ENCODE data around the gene HELZ. TPM values are rescaled to one million over a fixed set of nuclear protein-coding genes. Genes with fewer than 3 reads are reported as not detected.

HELZ gene
- total RNA-seq, 1 donor from 2014 or later, result 63.5 TPM

- Mint-ChIP-seq H3K27me3 (ENCODE audit: unreplicated experiment) (no peaks in the 10 kb centered on the region), H3K4me3 (ENCODE audit: unreplicated experiment) (no peak overlapping the region), H3K9me3 (ENCODE audit: unreplicated experiment) (no peaks in the 10 kb centered on the region), H3K36me3 (ENCODE audit: unreplicated experiment) (peaks cover 6% of the 10 kb centered on the region), H3K27ac (ENCODE audit: unreplicated experiment) (no peak overlapping the region), H3K4me1 (ENCODE audit: unreplicated experiment) (peaks cover 7% of the 10 kb centered on the region)
- no peak for TF ChIP-seq CTCF (IDR thresholded peaks at IDR 0.05)
- no peak for DNase-seq (ENCODE audit: extremely low spot score, unreplicated experiment)
Observed at GRCh38 chr17:67067571-67068482, 177.2 kb downstream of the HELZ start.

GRCh38 chr17:67066717-67067116 is 178.3 kb downstream of the HELZ start:
- TF ChIP-seq CTCF (IDR thresholded peaks at IDR 0.05), result no peak
- no peaks in the 10 kb centered on the region for H3K27me3 Mint-ChIP-seq (ENCODE audit: unreplicated experiment)
- H3K9me3 Mint-ChIP-seq (ENCODE audit: unreplicated experiment), result no peaks in the 10 kb centered on the region
- H3K27ac Mint-ChIP-seq (ENCODE audit: unreplicated experiment), result no peak overlapping the region
- DNase-seq (ENCODE audit: extremely low spot score, unreplicated experiment), result no peak
- H3K36me3 Mint-ChIP-seq (ENCODE audit: unreplicated experiment), result peaks cover 5% of the 10 kb centered on the region
- H3K4me1 Mint-ChIP-seq (ENCODE audit: unreplicated experiment), result peaks cover 7% of the 10 kb centered on the region
- no peak overlapping the region for H3K4me3 Mint-ChIP-seq (ENCODE audit: unreplicated experiment)

GRCh38 chr17:67063141-67063540 is 181.9 kb downstream of the HELZ start:
- TF ChIP-seq CTCF (IDR thresholded peaks at IDR 0.05), result no peak
- peaks cover under 1% of the 10 kb centered on the region for H3K9me3 Mint-ChIP-seq (ENCODE audit: unreplicated experiment)
- H3K4me1 Mint-ChIP-seq (ENCODE audit: unreplicated experiment), result peaks cover 7% of the 10 kb centered on the region
- no peaks in the 10 kb centered on the region for H3K27me3 Mint-ChIP-seq (ENCODE audit: unreplicated experiment)
- DNase-seq (ENCODE audit: extremely low spot score, unreplicated experiment), result no peak
- no peak overlapping the region for H3K4me3 Mint-ChIP-seq (ENCODE audit: unreplicated experiment)
- H3K27ac Mint-ChIP-seq (ENCODE audit: unreplicated experiment), result peak overlapping the region; percentile 41
- no peaks in the 10 kb centered on the region for H3K36me3 Mint-ChIP-seq (ENCODE audit: unreplicated experiment)

- Mint-ChIP-seq H3K4me3 (ENCODE audit: unreplicated experiment) (no peak overlapping the region), H3K9me3 (ENCODE audit: unreplicated experiment) (peaks cover 3% of the 10 kb centered on the region), H3K36me3 (ENCODE audit: unreplicated experiment) (no peaks in the 10 kb centered on the region), H3K4me1 (ENCODE audit: unreplicated experiment) (peaks cover 7% of the 10 kb centered on the region), H3K27me3 (ENCODE audit: unreplicated experiment) (no peaks in the 10 kb centered on the region), H3K27ac (ENCODE audit: unreplicated experiment) (no peak overlapping the region)
- TF ChIP-seq CTCF (IDR thresholded peaks at IDR 0.05), result no peak
- no peak for DNase-seq (ENCODE audit: extremely low spot score, unreplicated experiment)
Observed at GRCh38 chr17:67059372-67059771, 185.6 kb downstream of the HELZ start.

DNA sequence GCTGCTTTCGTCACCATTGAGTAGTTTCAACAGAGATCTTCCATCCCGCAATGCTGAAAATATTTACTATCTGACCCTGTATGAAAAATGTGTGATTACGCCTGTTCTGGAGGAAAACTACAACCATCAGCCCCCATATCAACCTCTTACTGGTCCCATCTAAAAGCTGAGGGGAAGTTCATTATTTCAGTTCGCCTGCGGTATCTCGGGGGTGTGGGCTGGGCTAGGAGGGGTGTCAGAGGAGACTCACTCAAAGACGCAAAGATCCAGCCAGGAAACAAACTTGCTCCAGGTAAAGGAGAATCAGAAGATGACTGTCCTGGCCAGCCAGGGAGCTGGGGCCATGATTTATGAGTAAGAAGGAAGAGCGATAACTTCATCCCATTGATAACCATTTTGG is 187.0 kb downstream of the HELZ start:
- TF ChIP-seq CTCF (IDR thresholded peaks at IDR 0.05), result no peak
- peaks cover 3% of the 10 kb centered on the region for H3K9me3 Mint-ChIP-seq (ENCODE audit: unreplicated experiment)
- H3K4me3 Mint-ChIP-seq (ENCODE audit: unreplicated experiment), result no peak overlapping the region
- H3K4me1 Mint-ChIP-seq (ENCODE audit: unreplicated experiment), result peaks cover 2% of the 10 kb centered on the region
- no peak overlapping the region for H3K27ac Mint-ChIP-seq (ENCODE audit: unreplicated experiment)
- H3K36me3 Mint-ChIP-seq (ENCODE audit: unreplicated experiment), result no peaks in the 10 kb centered on the region
- H3K27me3 Mint-ChIP-seq (ENCODE audit: unreplicated experiment), result no peaks in the 10 kb centered on the region
- peak; percentile 49 for DNase-seq (ENCODE audit: extremely low spot score, unreplicated experiment)

All from osteocyte (in vitro differentiated cells).